ENCODE measurements around the gene CTNS.

The CTNS gene

DNA sequence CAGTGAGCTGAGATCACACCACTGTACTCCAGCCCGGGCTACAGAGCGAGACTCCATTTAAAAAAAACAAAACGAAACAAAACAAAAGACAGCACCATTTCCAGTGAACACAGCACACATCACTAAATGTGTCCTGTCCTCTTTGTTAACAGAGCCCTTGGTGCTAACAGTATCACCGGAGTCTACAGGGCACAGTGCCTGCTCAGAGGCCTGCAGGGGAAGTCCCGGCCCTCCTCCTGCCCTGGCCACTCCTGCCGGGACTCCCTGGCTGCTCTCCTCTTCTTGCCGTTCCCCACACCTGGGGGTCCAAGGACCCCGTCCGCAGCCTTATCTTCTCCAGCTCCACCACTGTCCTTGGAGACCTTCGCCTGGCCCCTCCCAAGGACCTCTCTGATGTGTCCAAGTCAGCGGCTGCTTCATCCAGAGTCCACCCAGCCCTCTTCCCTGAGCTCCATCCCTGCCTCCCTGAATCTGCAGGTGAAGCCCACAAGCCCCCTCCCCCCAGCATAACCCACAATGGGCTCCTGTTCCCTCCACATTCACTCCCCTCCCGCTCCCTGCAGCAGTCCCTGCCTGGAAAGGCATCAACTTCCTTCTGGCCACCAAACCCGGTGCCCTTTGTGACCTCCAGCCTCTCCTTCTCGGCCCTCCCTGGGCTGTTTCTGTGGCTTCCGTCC lies 35.9 kb upstream of the CTNS start:
- no peaks in the 10 kb centered on the region for H3K9me3 ChIP-seq (ENCODE audit: control insufficient read depth in 2 of 2, low read length in 2 of 2)
- no peaks in the 10 kb centered on the region for H3K27me3 ChIP-seq (ENCODE audit: control insufficient read depth in 1 of 2, insufficient read depth in 2 of 2, low read length in 2 of 2)
- H3K4me1 ChIP-seq (ENCODE audit: control insufficient read depth, insufficient read depth, low read length) = no peaks in the 10 kb centered on the region
- H3K4me3 ChIP-seq (ENCODE audit: low read length in 2 of 2) = no peak overlapping the region
- H3K27ac ChIP-seq (ENCODE audit: low read length) = no peak overlapping the region
- H3K36me3 ChIP-seq (ENCODE audit: control insufficient read depth in 2 of 2, insufficient read depth in 2 of 2, low read length in 2 of 2) = peaks cover 0 to 4% of the 10 kb centered on the region in 2 donors
- no peak overlapping the region for H3K9ac ChIP-seq (ENCODE audit: low read length in 2 of 2)

DNA sequence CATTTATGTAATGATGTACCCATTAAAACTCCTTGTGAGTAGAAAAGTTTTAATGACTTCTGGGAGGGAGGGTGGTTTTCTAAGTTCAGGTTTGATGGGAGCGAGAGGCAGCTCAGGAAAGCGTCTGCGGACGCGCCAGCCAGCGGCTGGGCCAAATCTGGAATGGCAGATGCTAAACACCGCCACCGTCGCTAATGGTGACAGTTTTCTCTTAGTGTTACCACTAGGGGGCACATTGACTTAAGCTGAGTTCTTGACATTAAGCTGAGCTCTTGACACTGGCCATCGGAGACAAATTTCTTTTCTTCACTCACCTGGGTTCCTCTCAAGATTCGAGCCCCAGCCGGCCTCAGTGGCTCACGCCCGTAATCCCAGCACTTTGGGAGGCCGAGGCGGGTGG lies 34.1 kb upstream of the CTNS start:
- H3K9me3 ChIP-seq (ENCODE audit: control insufficient read depth in 2 of 2, low read length in 2 of 2) = no peaks in the 10 kb centered on the region
- no peaks in the 10 kb centered on the region for H3K27me3 ChIP-seq (ENCODE audit: control insufficient read depth in 1 of 2, insufficient read depth in 2 of 2, low read length in 2 of 2)
- H3K4me3 ChIP-seq (ENCODE audit: low read length in 2 of 2) = no peak overlapping the region
- H3K9ac ChIP-seq (ENCODE audit: low read length in 2 of 2) = no peak overlapping the region
- H3K27ac ChIP-seq (ENCODE audit: low read length) = no peak overlapping the region
- peaks cover 0 to 7% of the 10 kb centered on the region in 2 donors for H3K36me3 ChIP-seq (ENCODE audit: control insufficient read depth in 2 of 2, insufficient read depth in 2 of 2, low read length in 2 of 2)
- H3K4me1 ChIP-seq (ENCODE audit: control insufficient read depth, insufficient read depth, low read length) = no peaks in the 10 kb centered on the region

DNA sequence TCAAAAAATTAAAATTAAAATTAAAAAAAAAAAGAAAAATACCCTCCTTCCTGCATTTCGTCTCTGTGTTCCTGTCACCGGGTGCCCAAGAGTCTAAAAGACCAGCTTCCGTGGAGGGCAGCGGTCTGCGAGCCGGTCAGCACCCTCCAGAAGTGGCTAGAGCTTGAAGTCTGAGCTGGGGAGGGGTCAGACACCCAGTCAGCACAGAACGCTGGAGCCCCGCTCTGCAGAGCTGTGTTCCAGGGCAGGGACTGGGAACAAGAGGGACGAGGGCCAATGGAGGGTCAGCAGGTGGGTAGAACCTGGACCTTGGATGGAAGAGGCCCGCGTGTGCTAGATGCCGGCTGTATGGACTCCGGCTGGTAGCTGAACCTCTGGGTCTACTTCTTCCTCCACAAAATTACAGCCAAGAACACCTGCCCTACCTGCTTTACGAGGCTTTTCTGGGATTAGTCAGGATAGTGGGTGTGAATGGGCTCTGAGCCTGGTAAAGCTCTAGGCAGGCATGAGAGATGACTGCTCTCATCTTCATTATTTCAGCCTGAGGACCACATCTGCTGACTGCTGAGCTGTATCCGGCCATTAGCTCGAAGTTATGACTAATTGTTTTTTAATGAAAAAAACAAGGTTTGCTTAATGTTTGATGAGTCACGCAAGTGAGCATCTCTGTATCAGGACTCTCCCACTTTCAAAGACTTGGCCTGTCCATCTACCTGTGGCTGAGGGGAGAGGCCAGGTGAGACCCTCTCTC lies 33.3 kb upstream of the CTNS start:
- H3K27ac ChIP-seq (ENCODE audit: low read length) = no peak overlapping the region
- H3K4me3 ChIP-seq (ENCODE audit: low read length in 2 of 2) = no peak overlapping the region
- H3K9ac ChIP-seq (ENCODE audit: low read length in 2 of 2) = no peak overlapping the region
- no peaks in the 10 kb centered on the region for H3K4me1 ChIP-seq (ENCODE audit: control insufficient read depth, insufficient read depth, low read length)
- H3K9me3 ChIP-seq (ENCODE audit: control insufficient read depth in 2 of 2, low read length in 2 of 2) = no peaks in the 10 kb centered on the region
- H3K27me3 ChIP-seq (ENCODE audit: control insufficient read depth in 1 of 2, insufficient read depth in 2 of 2, low read length in 2 of 2) = no peaks in the 10 kb centered on the region
- H3K36me3 ChIP-seq (ENCODE audit: control insufficient read depth in 2 of 2, insufficient read depth in 2 of 2, low read length in 2 of 2) = peaks cover 1 to 11% of the 10 kb centered on the region in 2 donors

DNA sequence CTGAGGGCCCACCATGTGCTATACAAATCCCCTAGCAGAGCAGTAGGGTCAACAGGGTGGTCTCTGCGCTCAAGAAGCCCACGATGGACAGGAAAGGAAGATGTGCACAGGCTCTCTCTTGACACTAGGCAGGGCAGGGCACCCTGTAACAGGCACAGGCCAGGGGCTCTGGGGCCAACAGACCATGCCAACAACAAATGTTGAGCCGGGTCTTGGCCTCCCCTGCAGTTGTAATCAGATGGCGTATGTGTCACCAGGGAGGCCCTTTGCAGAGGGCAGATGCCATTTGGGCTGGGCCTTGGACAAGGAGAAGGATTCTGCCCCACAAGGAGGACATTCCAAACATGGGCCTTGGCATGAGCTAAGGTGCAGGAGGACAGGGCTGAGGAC lies 32.7 kb upstream of the CTNS start:
- Histone ChIP-seq H3K36me3 (ENCODE audit: control insufficient read depth in 2 of 2, insufficient read depth in 2 of 2, low read length in 2 of 2) (peaks cover 2 to 12% of the 10 kb centered on the region in 2 donors), H3K27ac (ENCODE audit: low read length) (no peak overlapping the region), H3K4me3 (ENCODE audit: low read length in 2 of 2) (no peak overlapping the region), H3K9me3 (ENCODE audit: control insufficient read depth in 2 of 2, low read length in 2 of 2) (no peaks in the 10 kb centered on the region), H3K27me3 (ENCODE audit: control insufficient read depth in 1 of 2, insufficient read depth in 2 of 2, low read length in 2 of 2) (no peaks in the 10 kb centered on the region), H3K4me1 (ENCODE audit: control insufficient read depth, insufficient read depth, low read length) (no peaks in the 10 kb centered on the region), H3K9ac (ENCODE audit: low read length in 2 of 2) (no peak overlapping the region)

DNA sequence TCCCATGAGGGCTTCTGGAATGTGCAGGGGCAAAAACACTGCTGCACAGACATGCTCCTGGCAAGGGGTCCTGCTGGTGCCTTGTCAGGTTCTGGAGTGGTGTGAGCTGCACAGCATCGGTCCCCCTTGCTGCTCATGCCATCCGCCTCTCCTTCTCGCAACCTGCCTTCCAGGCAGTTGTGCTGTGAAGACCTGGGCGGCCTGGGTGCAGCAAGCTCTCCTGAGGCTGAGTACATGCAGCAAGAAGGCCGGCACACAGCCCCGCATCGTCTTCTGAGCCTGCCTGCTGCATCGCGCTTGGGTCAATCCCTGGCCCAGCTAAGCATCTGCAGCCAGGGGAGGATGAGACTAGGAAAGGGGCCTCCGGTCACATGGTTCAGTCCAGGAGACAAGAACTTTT lies 26.9 kb upstream of the CTNS start:
- no peak overlapping the region for H3K4me3 ChIP-seq (ENCODE audit: low read length in 2 of 2)
- no peaks in the 10 kb centered on the region for H3K9me3 ChIP-seq (ENCODE audit: control insufficient read depth in 2 of 2, low read length in 2 of 2)
- peaks cover 18 to 38% of the 10 kb centered on the region in 2 donors for H3K36me3 ChIP-seq (ENCODE audit: control insufficient read depth in 2 of 2, insufficient read depth in 2 of 2, low read length in 2 of 2)
- no peak overlapping the region for H3K27ac ChIP-seq (ENCODE audit: low read length)
- no peaks in the 10 kb centered on the region for H3K4me1 ChIP-seq (ENCODE audit: control insufficient read depth, insufficient read depth, low read length)
- H3K27me3 ChIP-seq (ENCODE audit: control insufficient read depth in 1 of 2, insufficient read depth in 2 of 2, low read length in 2 of 2) = no peaks in the 10 kb centered on the region
- H3K9ac ChIP-seq (ENCODE audit: low read length in 2 of 2) = no peak overlapping the region

DNA sequence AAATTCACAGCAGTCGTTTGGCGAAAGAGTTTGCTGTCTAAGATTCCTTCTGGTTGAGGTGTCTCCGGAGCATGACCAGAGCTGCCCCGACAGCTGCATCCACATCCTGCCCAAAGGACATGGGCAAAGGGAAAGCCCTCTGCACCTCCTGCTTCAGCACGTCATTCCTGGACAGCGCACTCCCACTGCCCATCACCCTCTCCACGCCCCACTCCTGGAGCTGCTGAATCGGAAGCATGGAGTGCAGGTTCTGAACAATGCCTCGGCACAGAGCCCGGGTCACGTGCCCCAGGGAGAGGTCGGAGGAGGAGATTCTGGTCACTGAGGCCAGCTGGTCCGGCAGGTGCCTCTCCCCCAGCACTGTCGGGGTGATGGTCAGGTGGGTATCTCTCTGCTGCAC lies 26.0 kb upstream of the CTNS start:
- H3K9ac ChIP-seq (ENCODE audit: low read length in 2 of 2) = no peak overlapping the region
- H3K4me3 ChIP-seq (ENCODE audit: low read length in 2 of 2) = no peak overlapping the region
- H3K9me3 ChIP-seq (ENCODE audit: control insufficient read depth in 2 of 2, low read length in 2 of 2) = no peaks in the 10 kb centered on the region
- H3K36me3 ChIP-seq (ENCODE audit: control insufficient read depth in 2 of 2, insufficient read depth in 2 of 2, low read length in 2 of 2) = peaks cover 18 to 44% of the 10 kb centered on the region in 2 donors
- no peaks in the 10 kb centered on the region for H3K4me1 ChIP-seq (ENCODE audit: control insufficient read depth, insufficient read depth, low read length)
- H3K27ac ChIP-seq (ENCODE audit: low read length) = no peak overlapping the region
- no peaks in the 10 kb centered on the region for H3K27me3 ChIP-seq (ENCODE audit: control insufficient read depth in 1 of 2, insufficient read depth in 2 of 2, low read length in 2 of 2)

DNA sequence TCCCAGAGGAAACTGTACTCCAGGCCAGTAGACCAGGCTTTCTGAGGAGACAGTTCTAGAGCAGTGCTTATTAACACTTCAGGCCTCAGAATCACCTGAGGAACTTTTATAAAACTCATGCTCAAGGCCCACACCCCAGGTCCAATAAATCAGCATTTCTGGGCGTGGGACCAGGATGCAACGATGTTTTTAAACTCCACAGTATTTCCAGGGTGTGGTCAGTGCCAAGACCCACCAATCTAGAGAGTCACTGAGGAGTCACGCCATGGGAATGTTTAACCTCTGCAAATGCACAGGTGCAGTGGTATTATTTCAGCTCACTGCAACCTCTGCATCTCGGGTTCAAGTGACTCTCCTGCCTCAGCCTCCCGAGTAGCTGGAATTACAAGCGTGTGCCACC lies 23.4 kb upstream of the CTNS start:
- H3K4me1 ChIP-seq (ENCODE audit: control insufficient read depth, insufficient read depth, low read length) = no peaks in the 10 kb centered on the region
- no peak overlapping the region for H3K27ac ChIP-seq (ENCODE audit: low read length)
- no peak overlapping the region for H3K4me3 ChIP-seq (ENCODE audit: low read length in 2 of 2)
- no peak overlapping the region for H3K9ac ChIP-seq (ENCODE audit: low read length in 2 of 2)
- H3K36me3 ChIP-seq (ENCODE audit: control insufficient read depth in 2 of 2, insufficient read depth in 2 of 2, low read length in 2 of 2) = peaks cover 32 to 47% of the 10 kb centered on the region in 2 donors
- H3K27me3 ChIP-seq (ENCODE audit: control insufficient read depth in 1 of 2, insufficient read depth in 2 of 2, low read length in 2 of 2) = no peaks in the 10 kb centered on the region
- no peaks in the 10 kb centered on the region for H3K9me3 ChIP-seq (ENCODE audit: control insufficient read depth in 2 of 2, low read length in 2 of 2)

DNA sequence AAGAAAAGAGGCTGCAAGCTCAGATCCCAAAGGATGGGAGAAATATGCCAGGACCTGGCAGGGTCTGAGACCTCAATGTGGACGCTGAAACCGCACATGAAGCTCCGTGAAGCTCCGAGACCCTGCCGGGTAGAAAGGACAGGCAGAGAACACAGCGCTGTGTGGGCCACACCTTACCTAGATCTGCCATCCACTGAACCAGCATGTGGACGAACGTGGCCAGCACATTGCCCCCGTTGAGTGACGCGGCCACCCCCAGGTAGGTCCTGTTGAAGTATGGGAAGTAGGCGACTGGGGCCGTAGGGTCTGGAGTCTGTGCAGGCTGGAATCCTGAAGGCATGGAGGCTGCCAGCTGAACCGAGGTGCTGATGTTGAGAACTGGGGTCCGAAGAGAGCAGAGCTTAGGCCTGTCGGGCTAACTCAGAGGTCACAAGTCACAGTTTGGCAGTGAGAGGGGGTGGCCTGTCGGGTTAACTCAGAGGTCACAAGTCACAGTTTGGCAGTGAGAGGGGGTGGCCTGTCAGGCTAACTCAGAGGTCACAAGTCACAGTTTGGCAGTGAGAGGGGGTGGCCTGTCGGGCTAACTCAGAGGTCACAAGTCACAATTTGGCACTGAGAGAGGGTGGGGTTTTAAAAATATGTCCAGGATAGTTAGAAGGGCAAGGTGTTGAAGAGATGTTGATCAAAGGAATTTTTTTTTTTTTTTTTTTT lies 21.2 kb upstream of the CTNS start:
- Histone ChIP-seq H3K4me1 (ENCODE audit: control insufficient read depth, insufficient read depth, low read length) (no peaks in the 10 kb centered on the region), H3K9ac (ENCODE audit: low read length in 2 of 2) (no peak overlapping the region), H3K4me3 (ENCODE audit: low read length in 2 of 2) (no peak overlapping the region), H3K9me3 (ENCODE audit: control insufficient read depth in 2 of 2, low read length in 2 of 2) (no peaks in the 10 kb centered on the region), H3K27me3 (ENCODE audit: control insufficient read depth in 1 of 2, insufficient read depth in 2 of 2, low read length in 2 of 2) (no peaks in the 10 kb centered on the region), H3K27ac (ENCODE audit: low read length) (no peak overlapping the region), H3K36me3 (ENCODE audit: control insufficient read depth in 2 of 2, insufficient read depth in 2 of 2, low read length in 2 of 2) (peaks cover 18 to 42% of the 10 kb centered on the region in 2 donors)

DNA sequence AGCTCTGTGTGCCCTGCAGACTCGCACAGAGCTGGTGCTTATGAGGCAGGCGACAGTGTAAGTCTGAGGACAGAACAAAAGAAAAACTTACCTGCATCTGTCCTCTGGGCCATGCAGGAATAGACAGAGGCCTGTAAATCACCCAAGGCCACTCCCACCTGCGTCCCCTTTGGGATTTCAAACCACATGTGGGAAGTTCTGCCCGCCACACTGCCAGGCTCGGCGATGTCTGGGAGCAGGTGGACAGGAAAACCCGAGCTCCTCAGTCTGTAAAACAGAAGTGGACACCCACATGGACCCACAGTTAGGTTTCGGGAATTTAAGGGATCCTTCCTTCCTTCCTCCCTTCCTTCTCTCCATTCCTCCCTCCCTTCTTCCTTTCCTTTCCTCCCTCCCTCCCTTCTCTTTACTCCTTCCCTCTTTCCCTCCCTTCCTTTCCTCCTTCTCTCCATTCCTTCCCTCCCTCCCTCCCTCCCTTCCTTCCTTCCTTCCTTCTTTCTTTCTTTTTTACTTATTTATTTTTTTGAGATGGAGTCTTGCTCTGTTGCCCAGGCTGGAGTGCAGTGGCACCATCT lies 15.3 kb upstream of the CTNS start:
- H3K27me3 ChIP-seq (ENCODE audit: control insufficient read depth in 1 of 2, insufficient read depth in 2 of 2, low read length in 2 of 2) = no peaks in the 10 kb centered on the region
- H3K9ac ChIP-seq (ENCODE audit: low read length in 2 of 2) = no peak overlapping the region
- no peaks in the 10 kb centered on the region for H3K4me1 ChIP-seq (ENCODE audit: control insufficient read depth, insufficient read depth, low read length)
- H3K27ac ChIP-seq (ENCODE audit: low read length) = no peak overlapping the region
- no peaks in the 10 kb centered on the region for H3K9me3 ChIP-seq (ENCODE audit: control insufficient read depth in 2 of 2, low read length in 2 of 2)
- H3K36me3 ChIP-seq (ENCODE audit: control insufficient read depth in 2 of 2, insufficient read depth in 2 of 2, low read length in 2 of 2) = peaks cover 31 to 43% of the 10 kb centered on the region in 2 donors
- H3K4me3 ChIP-seq (ENCODE audit: low read length in 2 of 2) = no peak overlapping the region

DNA sequence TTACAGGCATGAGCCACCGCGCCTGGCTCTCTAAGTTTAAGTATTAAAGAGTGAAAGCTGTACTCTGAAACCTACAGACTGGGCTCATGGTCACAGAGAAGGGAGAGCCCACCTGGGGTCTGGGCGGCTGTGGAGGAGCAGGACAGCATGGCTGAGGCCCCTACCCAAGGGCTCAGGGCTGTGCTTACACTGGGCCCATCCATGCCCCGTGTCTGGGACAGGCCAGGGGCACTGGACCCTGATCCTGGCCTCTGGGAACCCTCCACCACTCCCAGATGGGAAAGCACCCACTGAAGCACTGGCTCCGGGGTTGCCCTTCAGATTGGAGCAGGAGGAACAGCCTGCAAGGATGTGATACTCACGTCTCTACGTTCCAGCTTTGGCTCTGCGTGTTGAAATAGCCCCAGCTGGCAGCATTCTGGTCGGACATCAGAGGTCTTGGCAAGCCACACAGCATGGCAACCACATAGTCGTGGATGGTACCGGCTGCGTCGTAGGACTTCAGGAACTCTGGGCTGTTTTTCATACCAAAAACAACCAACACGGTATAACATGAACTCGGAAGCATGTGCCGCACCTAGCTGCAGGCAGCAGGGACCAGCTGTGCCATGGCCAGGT lies 13.5 kb upstream of the CTNS start:
- no peak overlapping the region for H3K9ac ChIP-seq (ENCODE audit: low read length in 2 of 2)
- no peaks in the 10 kb centered on the region for H3K9me3 ChIP-seq (ENCODE audit: control insufficient read depth in 2 of 2, low read length in 2 of 2)
- H3K4me1 ChIP-seq (ENCODE audit: control insufficient read depth, insufficient read depth, low read length) = no peaks in the 10 kb centered on the region
- no peak overlapping the region for H3K4me3 ChIP-seq (ENCODE audit: low read length in 2 of 2)
- no peaks in the 10 kb centered on the region for H3K27me3 ChIP-seq (ENCODE audit: control insufficient read depth in 1 of 2, insufficient read depth in 2 of 2, low read length in 2 of 2)
- H3K36me3 ChIP-seq (ENCODE audit: control insufficient read depth in 2 of 2, insufficient read depth in 2 of 2, low read length in 2 of 2) = peaks cover 19 to 46% of the 10 kb centered on the region in 2 donors
- no peak overlapping the region for H3K27ac ChIP-seq (ENCODE audit: low read length)
